H9 (cell line): ENCODE results near the gene ADIRF. TPM values are rescaled to one million over a fixed set of nuclear protein-coding genes. Genes with fewer than 3 reads are reported as not detected.

Experiments
- DNase-seq: peaks from one replicate; pipeline ENCODE4 v3.0.0-alpha.2; 2017
- H2AFZ ChIP-seq: one replicate; pipeline ENCODE4 v1.6.1; 2013; ENCODE audit warnings: mild to moderate bottlenecking, low read length, control low read depth, moderate library complexity
- H2AK5ac ChIP-seq: 2 replicates; pipeline ENCODE4 v1.6.1; 2013; ENCODE audit warnings: low read length, control low read depth, mixed read lengths; ENCODE audit not compliant: insufficient read length
- H2BK120ac ChIP-seq: one replicate; pipeline ENCODE4 v1.6.1; 2013; ENCODE audit warnings: low read depth, mild to moderate bottlenecking, low read length, control low read depth, inconsistent platforms; ENCODE audit not compliant: poor library complexity, severe bottlenecking
- H2BK12ac ChIP-seq: 2 replicates; pipeline ENCODE4 v1.6.1; 2013; ENCODE audit warnings: low read length, control low read depth, mixed read lengths, low read depth; ENCODE audit not compliant: insufficient read length
- H2BK15ac ChIP-seq: 2 replicates; pipeline ENCODE4 v1.6.1; 2013; ENCODE audit warnings: low read depth, low read length, control low read depth
- H2BK20ac ChIP-seq: one replicate; pipeline ENCODE4 v1.6.1; 2013; ENCODE audit warnings: low read depth, mild to moderate bottlenecking, low read length, control low read depth, inconsistent platforms; ENCODE audit not compliant: poor library complexity, severe bottlenecking
- H2BK5ac ChIP-seq: 2 replicates; pipeline ENCODE4 v1.6.1; 2013; ENCODE audit warnings: low read length, control low read depth, mixed read lengths; ENCODE audit not compliant: insufficient read length
- H3K14ac ChIP-seq: 2 replicates; pipeline ENCODE4 v1.6.1; 2013; ENCODE audit warnings: low read length, control low read depth; ENCODE audit not compliant: insufficient read depth
- H3K18ac ChIP-seq: 2 replicates; pipeline ENCODE4 v1.6.1; 2013; ENCODE audit warnings: low read depth, mild to moderate bottlenecking, mixed read lengths, low read length, control low read depth; ENCODE audit not compliant: insufficient read length
- H3K23ac ChIP-seq: 2 replicates; pipeline ENCODE4 v1.6.1; 2013; ENCODE audit warnings: low read length, control low read depth, mixed read lengths, low read depth; ENCODE audit not compliant: insufficient read length
- H3K23me2 ChIP-seq: 2 replicates; pipeline ENCODE4 v1.6.1; 2013; ENCODE audit warnings: low read depth, mild to moderate bottlenecking, mixed read lengths, low read length, control low read depth; ENCODE audit not compliant: insufficient read length, poor library complexity, severe bottlenecking
- H3K27ac ChIP-seq: 2 replicates; pipeline ENCODE4 v1.5.1; 2013; ENCODE audit warnings: low read length, control low read depth, mixed read lengths, low read depth; ENCODE audit not compliant: insufficient read length
- H3K27me3 ChIP-seq: 2 replicates; pipeline ENCODE4 v1.6.1; 2013; ENCODE audit warnings: low read length, control low read depth, inconsistent platforms; ENCODE audit not compliant: insufficient read depth
- H3K4ac ChIP-seq: 2 replicates; pipeline ENCODE4 v1.6.1; 2013; ENCODE audit warnings: low read depth, mild to moderate bottlenecking, control low read depth, inconsistent platforms, low read length, moderate library complexity
- H3K4me1 ChIP-seq: 2 replicates; pipeline ENCODE4 v1.6.1; 2013; ENCODE audit warnings: low read length, control low read depth, inconsistent platforms; ENCODE audit not compliant: insufficient read depth
- H3K4me2 ChIP-seq: 2 replicates; pipeline ENCODE4 v1.6.1; 2013; ENCODE audit warnings: low read length, control low read depth, mixed read lengths; ENCODE audit not compliant: insufficient read length, insufficient read depth
- H3K56ac ChIP-seq: 2 replicates; pipeline ENCODE4 v1.6.1; 2013; ENCODE audit warnings: low read depth, mild to moderate bottlenecking, mixed read lengths, low read length, control low read depth; ENCODE audit not compliant: insufficient read length
- H3K79me1 ChIP-seq: 2 replicates; pipeline ENCODE4 v1.6.1; 2013; ENCODE audit warnings: low read depth, mild to moderate bottlenecking, moderate library complexity, low read length, control low read depth, inconsistent platforms; ENCODE audit not compliant: insufficient read depth, poor library complexity, severe bottlenecking
- H3K79me2 ChIP-seq: 2 replicates; pipeline ENCODE4 v1.6.1; 2013; ENCODE audit warnings: low read length, control low read depth, inconsistent platforms; ENCODE audit not compliant: insufficient read depth
- H3K9ac ChIP-seq: 2 replicates; pipeline ENCODE4 v1.6.1; 2013; ENCODE audit warnings: low read length, control low read depth, mixed read lengths; ENCODE audit not compliant: insufficient read length; ENCODE audit errors: extremely low read depth
- H3K9me3 ChIP-seq: one replicate; pipeline ENCODE4 v1.6.1; 2013; ENCODE audit warnings: low read depth, low read length, inconsistent platforms; ENCODE audit not compliant: control insufficient read depth
- H3T11ph ChIP-seq: one replicate; pipeline ENCODE4 v1.6.1; 2013; ENCODE audit warnings: mild to moderate bottlenecking, low read length, control low read depth, inconsistent platforms
- H4K20me1 ChIP-seq: one replicate; pipeline ENCODE4 v1.6.1; 2013; ENCODE audit not compliant: control insufficient read depth, insufficient read length, insufficient read depth
- H4K5ac ChIP-seq: 2 replicates; pipeline ENCODE4 v1.6.1; 2013; ENCODE audit warnings: low read depth, mild to moderate bottlenecking, mixed read lengths, low read length, control low read depth; ENCODE audit not compliant: insufficient read length
- H4K8ac ChIP-seq: replicated peaks from 2 replicates; pipeline ENCODE4 v1.6.1; 2013; ENCODE audit warnings: low read length, control low read depth, mixed read lengths, low read depth; ENCODE audit not compliant: insufficient read length
- H4K91ac ChIP-seq: 2 replicates; pipeline ENCODE4 v1.6.1; 2013; ENCODE audit warnings: low read depth, mild to moderate bottlenecking, moderate library complexity, mixed read lengths, low read length, control low read depth; ENCODE audit not compliant: insufficient read length
- H3K27ac Mint-ChIP-seq, 3 experiments: 2 replicates in 2 of 3; 3 replicates in 1 of 3; pipeline ENCODE4 v1.8.0; 2020 to 2021; ENCODE audit warnings: mixed read lengths in 3 of 3, mild to moderate bottlenecking in 1 of 3, moderate library complexity in 1 of 3
- H3K27me3 Mint-ChIP-seq: 2 replicates; pipeline ENCODE4 v1.8.0; 2021; ENCODE audit warnings: low read depth, mild to moderate bottlenecking, moderate library complexity, mixed read lengths
- H3K36me3 Mint-ChIP-seq, 3 experiments: 2 replicates in 2 of 3; 3 replicates in 1 of 3; pipeline ENCODE4 v1.8.0; 2020 to 2021; ENCODE audit warnings: low read depth in 3 of 3, mixed read lengths in 3 of 3; ENCODE audit not compliant: insufficient read depth in 1 of 3
- H3K4me1 Mint-ChIP-seq, 2 experiments: 2 replicates each; pipeline ENCODE4 v1.8.0; 2020; ENCODE audit warnings: mixed read lengths in 2 of 2
- H3K4me3 Mint-ChIP-seq, 2 experiments: 2 replicates in 1 of 2; 3 replicates in 1 of 2; pipeline ENCODE4 v1.8.0; 2020 to 2021; ENCODE audit warnings: mild to moderate bottlenecking in 2 of 2, mixed read lengths in 2 of 2, moderate library complexity in 1 of 2
- H3K9me3 Mint-ChIP-seq, 2 experiments: 2 replicates in 1 of 2; 3 replicates in 1 of 2; pipeline ENCODE4 v1.8.0; 2020; ENCODE audit warnings: mild to moderate bottlenecking in 2 of 2, mixed read lengths in 2 of 2, moderate library complexity in 1 of 2
- WGBS: extraction: QIAGEN DNeasy Blood & Tissue Kit; methylation state at CpG from one replicate; pipeline ENCODE4 v1.1.7; 2013; ENCODE audit warnings: missing lambda C conversion rate, low lambda C conversion rate, mixed read lengths; ENCODE audit not compliant: insufficient read length; ENCODE audit errors: extremely low coverage; 5-methylcytosine and 5-hydroxymethylcytosine counted together
- total RNA-seq: library from RNA; stranded (reverse); gene quantifications from 2 replicates; pipeline ENCODE4 v1.2.1, GENCODE V29; 2021
- TF ChIP-seq, protein P1 (sequence below): fragments of 200-600 bp; sonication (generic); conservative IDR thresholded peaks from 3 replicates; pipeline ENCODE4 v1.8.0; 2021; ENCODE audit warnings: antibody characterized with exemption, mild to moderate bottlenecking

ADIRF gene
- total RNA-seq, 1 experiment from 2014 or later: not detected

DNA sequence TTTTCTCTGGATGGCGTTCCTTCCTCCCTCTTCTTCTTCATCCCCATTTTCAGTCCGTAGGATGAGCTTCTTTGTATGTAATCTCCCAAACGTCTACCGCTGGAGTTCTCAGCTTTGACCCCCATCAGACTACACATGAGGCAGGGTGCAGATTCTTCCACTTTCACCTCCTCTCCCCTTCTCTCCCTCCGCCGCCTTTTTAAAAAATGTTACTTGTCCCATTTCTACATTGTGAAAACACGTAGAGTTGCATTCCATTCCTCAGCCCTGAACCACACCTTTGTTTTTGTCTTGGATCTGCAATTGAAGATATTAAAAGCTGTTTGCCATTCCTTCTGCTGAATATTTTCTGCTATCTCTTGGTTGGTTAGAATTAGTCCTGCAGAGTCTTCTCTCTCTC, 6.2 kb downstream of the ADIRF start:
- H3K4me1 Mint-ChIP-seq: peaks cover 21 to 35% of the 10 kb centered on the region in 2 experiments
- WGBS: no CpG with 5 or more reads among the region's 7 CpGs

More for the DNA sequence above, 6.2 kb downstream of the ADIRF start:
- H4K20me1 ChIP-seq: no peaks in the 10 kb centered on the region
- H3K27me3 Mint-ChIP-seq: peaks cover 32% of the 10 kb centered on the region
- H3K18ac ChIP-seq: no peak overlapping the region
- H3K23ac ChIP-seq: no peak overlapping the region
- H3K56ac ChIP-seq: no peak overlapping the region
- no peak overlapping the region for H4K5ac ChIP-seq
- no peak for DNase-seq
- peaks cover 10% of the 10 kb centered on the region; the same call in 1 of the 2 replicates for H3K27me3 ChIP-seq
- H3K4me2 ChIP-seq: no peak overlapping the region
- peaks cover 0 to 3% (median 0%) of the 10 kb centered on the region in 3 experiments; a peak in 1 of 7 replicates for H3K36me3 Mint-ChIP-seq
- H2BK12ac ChIP-seq: no peak overlapping the region
- H4K91ac ChIP-seq: no peak overlapping the region
- H3K4ac ChIP-seq: no peak overlapping the region
- H2BK15ac ChIP-seq: no peak overlapping the region
- H2BK20ac ChIP-seq: no peak overlapping the region
- H3T11ph ChIP-seq: no peak overlapping the region
- no peak overlapping the region for H3K14ac ChIP-seq
- H3K4me3 Mint-ChIP-seq: no peak overlapping the region
- H2BK5ac ChIP-seq: no peak overlapping the region
- H2BK120ac ChIP-seq: no peak overlapping the region
- H2AFZ ChIP-seq: no peak overlapping the region
- H2AK5ac ChIP-seq: no peak overlapping the region
- H4K8ac ChIP-seq: no peak overlapping the region
- H3K79me1 ChIP-seq: no peaks in the 10 kb centered on the region
- H3K9me3 Mint-ChIP-seq: peaks cover 0 to 4% of the 10 kb centered on the region in 2 experiments; a peak in 1 of 5 replicates
- no peaks in the 10 kb centered on the region for H3K9me3 ChIP-seq
- H3K9ac ChIP-seq: no peak overlapping the region
- H3K27ac ChIP-seq: no peak overlapping the region
- H3K4me1 ChIP-seq: no peaks in the 10 kb centered on the region; the same call in 1 of the 2 replicates
- no peak overlapping the region for H3K27ac Mint-ChIP-seq
- H3K23me2 ChIP-seq: peaks cover 15% of the 10 kb centered on the region
- TF ChIP-seq, protein P1, sequence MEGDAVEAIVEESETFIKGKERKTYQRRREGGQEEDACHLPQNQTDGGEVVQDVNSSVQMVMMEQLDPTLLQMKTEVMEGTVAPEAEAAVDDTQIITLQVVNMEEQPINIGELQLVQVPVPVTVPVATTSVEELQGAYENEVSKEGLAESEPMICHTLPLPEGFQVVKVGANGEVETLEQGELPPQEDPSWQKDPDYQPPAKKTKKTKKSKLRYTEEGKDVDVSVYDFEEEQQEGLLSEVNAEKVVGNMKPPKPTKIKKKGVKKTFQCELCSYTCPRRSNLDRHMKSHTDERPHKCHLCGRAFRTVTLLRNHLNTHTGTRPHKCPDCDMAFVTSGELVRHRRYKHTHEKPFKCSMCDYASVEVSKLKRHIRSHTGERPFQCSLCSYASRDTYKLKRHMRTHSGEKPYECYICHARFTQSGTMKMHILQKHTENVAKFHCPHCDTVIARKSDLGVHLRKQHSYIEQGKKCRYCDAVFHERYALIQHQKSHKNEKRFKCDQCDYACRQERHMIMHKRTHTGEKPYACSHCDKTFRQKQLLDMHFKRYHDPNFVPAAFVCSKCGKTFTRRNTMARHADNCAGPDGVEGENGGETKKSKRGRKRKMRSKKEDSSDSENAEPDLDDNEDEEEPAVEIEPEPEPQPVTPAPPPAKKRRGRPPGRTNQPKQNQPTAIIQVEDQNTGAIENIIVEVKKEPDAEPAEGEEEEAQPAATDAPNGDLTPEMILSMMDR: no peak
- no peaks in the 10 kb centered on the region for H3K79me2 ChIP-seq
